Astrocyte (in vitro differentiated cells and primary cell): ENCODE measurements around the gene RAB11FIP4. TPM values are rescaled to one million over a fixed set of nuclear protein-coding genes. Genes with fewer than 3 reads are reported as not detected.

ENCODE experiments used
- DNase-seq: peaks from one replicate; pipeline ENCODE4 v3.0.0-alpha.2; 2010; ENCODE audit warnings: low read depth
- FAIRE-seq: peaks from 2 replicates; lab custom pipeline; 2011; peaks lifted over from hg19 to GRCh38; lab: Jason Lieb, UNC
- H2AFZ ChIP-seq: 2 replicates; pipeline ENCODE4 v1.6.0; 2012; ENCODE audit warnings: low read depth, low read length, inconsistent platforms
- H3K27ac ChIP-seq: 2 replicates; pipeline ENCODE4 v1.5.1; 2011; ENCODE audit warnings: low read depth, low read length, inconsistent platforms
- H3K27me3 ChIP-seq: 2 replicates; pipeline ENCODE4 v1.6.0; 2011; ENCODE audit warnings: low read length, inconsistent platforms; ENCODE audit not compliant: insufficient read depth
- H3K36me3 ChIP-seq: 2 replicates; pipeline ENCODE4 v1.5.1; 2011; ENCODE audit warnings: low read length, inconsistent platforms; ENCODE audit not compliant: insufficient read depth
- H3K4me1 ChIP-seq: 2 replicates; pipeline ENCODE4 v1.5.1; 2011; ENCODE audit warnings: low read length, inconsistent platforms; ENCODE audit not compliant: insufficient read depth
- H3K4me2 ChIP-seq: 2 replicates; pipeline ENCODE4 v1.6.0; 2012; ENCODE audit warnings: low read length, inconsistent platforms
- H3K4me3 ChIP-seq: 2 replicates; pipeline ENCODE4 v1.5.1; 2011; ENCODE audit warnings: low read depth, mild to moderate bottlenecking, low read length, inconsistent platforms; ENCODE audit not compliant: insufficient read depth
- H3K79me2 ChIP-seq: 2 replicates; pipeline ENCODE4 v1.6.0; 2012; ENCODE audit warnings: mild to moderate bottlenecking, low read length, inconsistent platforms; ENCODE audit not compliant: insufficient read depth
- H3K9ac ChIP-seq: 2 replicates; pipeline ENCODE4 v1.6.0; 2012; ENCODE audit warnings: mild to moderate bottlenecking, low read length, inconsistent platforms
- H3K9me3 ChIP-seq: 2 replicates; pipeline ENCODE4 v1.5.1; 2012; ENCODE audit warnings: low read depth, mild to moderate bottlenecking, low read length, inconsistent platforms; ENCODE audit not compliant: insufficient read depth
- H4K20me1 ChIP-seq: 2 replicates; pipeline ENCODE4 v1.6.0; 2012; ENCODE audit warnings: low read length, inconsistent platforms; ENCODE audit not compliant: insufficient read depth
- H3K27ac Mint-ChIP-seq: one replicate; pipeline ENCODE4 v1.8.0; 2021; ENCODE audit warnings: mild to moderate bottlenecking, mixed read lengths; ENCODE audit not compliant: unreplicated experiment
- H3K27me3 Mint-ChIP-seq: one replicate; pipeline ENCODE4 v1.8.0; 2021; ENCODE audit warnings: low read depth, mixed read lengths; ENCODE audit not compliant: unreplicated experiment
- H3K36me3 Mint-ChIP-seq: one replicate; pipeline ENCODE4 v1.8.0; 2021; ENCODE audit warnings: low read depth, mixed read lengths; ENCODE audit not compliant: unreplicated experiment
- H3K4me1 Mint-ChIP-seq: one replicate; pipeline ENCODE4 v1.8.0; 2021; ENCODE audit warnings: low read depth, mixed read lengths; ENCODE audit not compliant: unreplicated experiment
- H3K4me3 Mint-ChIP-seq: one replicate; pipeline ENCODE4 v1.8.0; 2021; ENCODE audit warnings: mild to moderate bottlenecking, moderate library complexity, mixed read lengths; ENCODE audit not compliant: unreplicated experiment
- H3K9me3 Mint-ChIP-seq: one replicate; pipeline ENCODE4 v1.8.0; 2021; ENCODE audit warnings: mild to moderate bottlenecking, mixed read lengths; ENCODE audit not compliant: unreplicated experiment
- CTCF ChIP-seq: IDR thresholded peaks from 2 replicates; pipeline ENCODE4 v1.5.1; 2011; ENCODE audit warnings: low read depth, mild to moderate bottlenecking, inconsistent platforms, low read length, moderate library complexity; ENCODE audit not compliant: insufficient read depth
- EZH2 ChIP-seq: IDR thresholded peaks from 2 replicates; pipeline ENCODE4 v1.6.1; 2012; ENCODE audit warnings: mild to moderate bottlenecking, low read length, inconsistent platforms; ENCODE audit not compliant: insufficient read depth
- total RNA-seq: library from RNA; stranded (reverse); gene quantifications from 2 replicates; pipeline ENCODE4 v1.2.1, GENCODE V29; 2021

Gene RAB11FIP4
- total RNA-seq, 1 donor from 2014 or later, result 4.4 TPM

GRCh38 chr17:31496097-31496496 is 104.6 kb downstream of the RAB11FIP4 start:
- Histone ChIP-seq H4K20me1 (no peaks in the 10 kb centered on the region), H3K4me3 (no peak overlapping the region), H3K79me2 (no peaks in the 10 kb centered on the region), H3K9ac (no peak overlapping the region), H3K9me3 (no peaks in the 10 kb centered on the region), H3K27me3 (peaks cover 30% of the 10 kb centered on the region), H2AFZ (no peak overlapping the region), H3K36me3 (no peaks in the 10 kb centered on the region), H3K4me1 (peaks cover 10% of the 10 kb centered on the region), H3K27ac (no peak overlapping the region), H3K4me2 (no peak overlapping the region)
- H3K9me3 Mint-ChIP-seq, result peaks cover 2% of the 10 kb centered on the region
- peaks cover 57% of the 10 kb centered on the region for H3K27me3 Mint-ChIP-seq
- no peaks in the 10 kb centered on the region for H3K36me3 Mint-ChIP-seq
- H3K4me1 Mint-ChIP-seq, result peaks cover 27% of the 10 kb centered on the region
- no peak for TF ChIP-seq CTCF
- no peak for TF ChIP-seq EZH2
- no peak overlapping the region for H3K27ac Mint-ChIP-seq
- no peak overlapping the region for H3K4me3 Mint-ChIP-seq
- DNase-seq (no peak), FAIRE-seq (no peak)

GRCh38 chr17:31496601-31497000 is 105.1 kb downstream of the RAB11FIP4 start:
- no peaks in the 10 kb centered on the region for H3K79me2 ChIP-seq
- H3K27ac ChIP-seq, result no peak overlapping the region
- peaks cover 25% of the 10 kb centered on the region for H3K27me3 ChIP-seq
- Mint-ChIP-seq H3K36me3 (no peaks in the 10 kb centered on the region), H3K27ac (no peak overlapping the region), H3K4me3 (no peak overlapping the region), H3K27me3 (peaks cover 53% of the 10 kb centered on the region), H3K9me3 (no peaks in the 10 kb centered on the region), H3K4me1 (peaks cover 25% of the 10 kb centered on the region)
- no peak overlapping the region for H3K4me3 ChIP-seq
- H2AFZ ChIP-seq, result no peak overlapping the region
- no peak for TF ChIP-seq EZH2
- TF ChIP-seq CTCF, result no peak
- H3K4me1 ChIP-seq, result peaks cover 10% of the 10 kb centered on the region
- H4K20me1 ChIP-seq, result no peaks in the 10 kb centered on the region
- H3K9ac ChIP-seq, result no peak overlapping the region
- no peak for FAIRE-seq
- DNase-seq, result no peak
- no peaks in the 10 kb centered on the region for H3K36me3 ChIP-seq
- no peaks in the 10 kb centered on the region for H3K9me3 ChIP-seq
- no peak overlapping the region for H3K4me2 ChIP-seq

- H3K27me3 Mint-ChIP-seq, result peaks cover 45% of the 10 kb centered on the region
- DNase-seq (no peak), FAIRE-seq (no peak)
- Histone ChIP-seq H3K27ac (no peak overlapping the region), H3K9ac (no peak overlapping the region), H3K27me3 (peaks cover 25% of the 10 kb centered on the region), H3K4me1 (peaks cover 10% of the 10 kb centered on the region), H3K4me3 (no peak overlapping the region), H3K9me3 (no peaks in the 10 kb centered on the region), H2AFZ (no peak overlapping the region), H3K79me2 (no peaks in the 10 kb centered on the region), H3K36me3 (no peaks in the 10 kb centered on the region), H4K20me1 (no peaks in the 10 kb centered on the region), H3K4me2 (no peak overlapping the region)
- H3K36me3 Mint-ChIP-seq, result no peaks in the 10 kb centered on the region
- H3K27ac Mint-ChIP-seq, result no peak overlapping the region
- H3K4me3 Mint-ChIP-seq, result no peak overlapping the region
- TF ChIP-seq EZH2 (no peak), CTCF (no peak)
- peaks cover 25% of the 10 kb centered on the region for H3K4me1 Mint-ChIP-seq
- H3K9me3 Mint-ChIP-seq, result no peaks in the 10 kb centered on the region
Measured at GRCh38 chr17:31497431-31497830, 106.0 kb downstream of the RAB11FIP4 start.
